HepG2 (cell line): ENCODE data around the gene IL32. TPM values are rescaled to one million over a fixed set of nuclear protein-coding genes. Genes with fewer than 3 reads are reported as not detected.

Source experiments
- ARNT2 ChIP-seq: sonication (generic); formaldehyde crosslinking; IDR thresholded peaks from 2 replicates; pipeline ENCODE4 v1.8.0; 2022; ENCODE audit warnings: mild to moderate bottlenecking, low read depth, missing genetic modification reagents, moderate library complexity
- ATF4 ChIP-seq, 2 experiments: fragments of 450-650 bp in 1 of 2; sonication (generic) in 1 of 2; formaldehyde crosslinking; IDR thresholded peaks; 2 replicates each; pipeline versions ENCODE4 v1.5.0 to v1.8.0; 2020 to 2022; ENCODE audit warnings: mild to moderate bottlenecking in 1 of 2, missing genetic modification reagents in 1 of 2
- BRCA1 ChIP-seq: sonication (generic); formaldehyde crosslinking; IDR thresholded peaks from 2 replicates; pipeline ENCODE4 v1.4.0; 2020; ENCODE audit warnings: missing genetic modification reagents
- DNMT1 ChIP-seq: sonication (generic); formaldehyde crosslinking; IDR thresholded peaks from 2 replicates; pipeline ENCODE4 v1.5.1; 2020; ENCODE audit warnings: mild to moderate bottlenecking, missing genetic modification reagents
- ETV5 ChIP-seq: IDR thresholded peaks from 2 replicates; pipeline ENCODE4 v1.6.1; 2018; ENCODE audit warnings: missing biosample characterization, missing genetic modification reagents, inconsistent platforms, borderline replicate concordance
- FLYWCH1 ChIP-seq: sonication (generic); formaldehyde crosslinking; IDR thresholded peaks from 2 replicates; pipeline ENCODE4 v1.8.1; 2023; ENCODE audit warnings: mild to moderate bottlenecking, missing genetic modification reagents
- GATAD1 ChIP-seq: IDR thresholded peaks from 2 replicates; pipeline ENCODE4 v1.6.1; 2016; ENCODE audit warnings: missing genetic modification reagents, missing compliant biosample characterization
- HES4 ChIP-seq: sonication (generic); formaldehyde crosslinking; IDR thresholded peaks from 2 replicates; pipeline ENCODE4 v1.9.0; 2021; ENCODE audit warnings: mild to moderate bottlenecking, missing genetic modification reagents, borderline replicate concordance
- HNRNPLL ChIP-seq: fragments of 200-400 bp; formaldehyde crosslinking; IDR thresholded peaks from 2 replicates; pipeline ENCODE4 v1.6.1; 2017; ENCODE audit warnings: mild to moderate bottlenecking, low read depth, low read length; ENCODE audit not compliant: poor library complexity, severe bottlenecking
- MTF1 ChIP-seq: sonication (generic); formaldehyde crosslinking; IDR thresholded peaks from 2 replicates; pipeline ENCODE4 v1.5.0; 2020; ENCODE audit warnings: missing genetic modification reagents
- POLR2AphosphoS5 ChIP-seq: IDR thresholded peaks from 2 replicates; pipeline ENCODE4 v1.6.1; 2012; ENCODE audit warnings: low read depth, low read length
- SKI ChIP-seq: fragments of 450-650 bp; IDR thresholded peaks from one replicate; pipeline ENCODE4 v1.6.1; 2018; ENCODE audit warnings: mild to moderate bottlenecking; ENCODE audit not compliant: partially characterized antibody
- SOX13 ChIP-seq, 3 experiments: fragments of 450-650 bp in 1 of 3; sonication (generic) in 1 of 3; formaldehyde crosslinking in 1 of 3; IDR thresholded peaks in 2 of 3; conservative IDR thresholded peaks in 1 of 3; 2 replicates each; pipeline versions ENCODE4 v1.5.0 to v1.6.1; 2016 to 2020; ENCODE audit warnings: antibody characterized with exemption in 1 of 3, mild to moderate bottlenecking in 1 of 3, missing compliant biosample characterization in 1 of 3, missing genetic modification reagents in 1 of 3, moderate library complexity in 1 of 3
- SP4 ChIP-seq: sonication (generic); formaldehyde crosslinking; IDR thresholded peaks from 2 replicates; pipeline ENCODE4 v1.8.1; 2023; ENCODE audit warnings: mild to moderate bottlenecking, missing genetic modification reagents
- ZBTB8A ChIP-seq: sonication (generic); formaldehyde crosslinking; IDR thresholded peaks from 2 replicates; pipeline ENCODE4 v1.4.0; 2020; ENCODE audit warnings: mild to moderate bottlenecking, low read depth, missing genetic modification reagents, borderline replicate concordance
- ZFP90 ChIP-seq: sonication (generic); formaldehyde crosslinking; IDR thresholded peaks from 2 replicates; pipeline ENCODE4 v1.8.0; 2022; ENCODE audit warnings: missing genetic modification reagents, mild to moderate bottlenecking, inconsistent platforms, borderline replicate concordance
- ZFP91 ChIP-seq: sonication (generic); formaldehyde crosslinking; IDR thresholded peaks from 2 replicates; pipeline ENCODE4 v1.9.0; 2022; ENCODE audit warnings: missing genetic modification reagents, mild to moderate bottlenecking, borderline replicate concordance
- ZNF382 ChIP-seq: sonication (generic); formaldehyde crosslinking; IDR thresholded peaks from 2 replicates; pipeline ENCODE4 v1.5.0; 2020; ENCODE audit warnings: missing genetic modification reagents, mild to moderate bottlenecking, borderline replicate concordance
- ZNF546 ChIP-seq: sonication (generic); formaldehyde crosslinking; conservative IDR thresholded peaks from 2 replicates; pipeline ENCODE4 v1.8.1; 2023; ENCODE audit warnings: mild to moderate bottlenecking, missing genetic modification reagents
- ZNF552 ChIP-seq: sonication (generic); formaldehyde crosslinking; IDR thresholded peaks from 2 replicates; pipeline ENCODE4 v1.9.0; 2022; ENCODE audit warnings: missing genetic modification reagents, mild to moderate bottlenecking, borderline replicate concordance
- ZNF703 ChIP-seq: sonication (generic); formaldehyde crosslinking; IDR thresholded peaks from 2 replicates; pipeline ENCODE4 v1.5.1; 2020; ENCODE audit warnings: missing genetic modification reagents, mild to moderate bottlenecking, moderate library complexity, borderline replicate concordance
- ZNF709 ChIP-seq: sonication (generic); formaldehyde crosslinking; IDR thresholded peaks from 2 replicates; pipeline ENCODE4 v1.5.0; 2020; ENCODE audit warnings: mild to moderate bottlenecking, missing genetic modification reagents
- ZSCAN9 ChIP-seq: IDR thresholded peaks from 2 replicates; pipeline ENCODE4 v1.6.1; 2016; ENCODE audit warnings: borderline replicate concordance
- polyA plus RNA-seq, 8 experiments: library from polyadenylated mRNA; depleted of rRNA in 3 of 8; stranded (reverse) in 7 of 8; unstranded in 1 of 8; fragments of >200 nt; fragmentation: Illumina TruSeq in 4 of 8; extraction: Trizol in 4 of 8; gene quantifications; 2 replicates each; pipeline versions ENCODE4 v1.2.1 to v1.2.3, GENCODE V29; 2011 to 2016; ENCODE audit warnings: low read depth in 4 of 8, missing spikeins in 1 of 8, mixed read lengths in 1 of 8; ENCODE audit not compliant: insufficient read depth in 1 of 8
- total RNA-seq, 5 experiments: library from RNA; depleted of rRNA; stranded (reverse); fragments of >200 nt; fragmentation: Illumina TruSeq; extraction: Trizol; gene quantifications; 2 replicates each; pipeline ENCODE4 v1.2.3, GENCODE V29; 2016; ENCODE audit warnings: low read depth in 1 of 5
- TF ChIP-seq, protein P1 (sequence below): sonication (generic); formaldehyde crosslinking; IDR thresholded peaks from 2 replicates; pipeline ENCODE4 v1.8.0; 2022; ENCODE audit warnings: missing genetic modification reagents, low read depth, mild to moderate bottlenecking, borderline replicate concordance
- TF ChIP-seq, protein P2 (sequence below): sonication (generic); formaldehyde crosslinking; IDR thresholded peaks from 2 replicates; pipeline ENCODE4 v1.4.0; 2020; ENCODE audit warnings: missing genetic modification reagents, mild to moderate bottlenecking, borderline replicate concordance

The IL32 gene
- total and polyA plus RNA-seq, 2 of the 13 experiments (the other 11 are each of a cell fraction or from before 2014, with no cell fraction given) = 115 to 165 TPM

GRCh38 chr16:3059041-3059722 lies 6.3 kb upstream of the IL32 start (continued):
- TF ChIP-seq ZNF382 (CRISPR knock-in tag) = no peak
- no peak for TF ChIP-seq FLYWCH1
- 0 out of 2 replicates have a peak, but pooled peaks have one; percentile 46 for TF ChIP-seq DNMT1 (CRISPR knock-in tag)
- TF ChIP-seq BRCA1 (CRISPR knock-in tag) = no peak
- no peak for TF ChIP-seq SOX13 (IDR thresholded peaks at IDR 0.05)
- peak in 1 of 2 experiments; percentile 23; a peak in 1 of 4 replicates for TF ChIP-seq SOX13 (CRISPR knock-in tag; conservative IDR thresholded peaks at IDR 0.05 in 1 of 2, IDR thresholded peaks at IDR 0.05 in 1 of 2)
- peak; percentile 66; the same call in 1 of the 2 replicates for TF ChIP-seq ZNF546 (CRISPR knock-in tag)
- peak; percentile 30 for TF ChIP-seq SKI
- TF ChIP-seq ZSCAN9 (CRISPR knock-in tag) = no peak
- no peak for TF ChIP-seq MTF1 (CRISPR knock-in tag)
- TF ChIP-seq ZFP91 (CRISPR knock-in tag) = peak; percentile 73
- no peak for TF ChIP-seq ATF4 (CRISPR knock-in tag; IDR thresholded peaks at IDR 0.05)
- peak; percentile 76; the same call in 1 of the 2 replicates for TF ChIP-seq ETV5 (CRISPR knock-in tag)
- no peak; the same call in 1 of the 2 replicates for TF ChIP-seq ZNF709
- TF ChIP-seq ZBTB8A (CRISPR knock-in tag) = no peak
- TF ChIP-seq HES4 (CRISPR knock-in tag) = 0 out of 2 replicates have a peak, but pooled peaks have one; percentile 17
- peak; percentile 29 for TF ChIP-seq HNRNPLL
- TF ChIP-seq, protein P1, sequence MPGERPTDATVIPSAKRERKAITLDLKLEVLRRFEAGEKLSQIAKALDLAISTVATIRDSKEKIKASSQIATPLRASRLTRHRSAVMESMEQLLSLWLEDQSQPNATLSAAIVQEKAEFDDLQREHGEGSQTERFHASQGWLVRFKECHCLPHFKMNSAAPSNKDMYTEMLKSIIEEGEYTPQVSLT (CRISPR knock-in tag) = no peak; the same call in 1 of the 2 replicates
- TF ChIP-seq ZNF552 (CRISPR knock-in tag) = no peak
- TF ChIP-seq, protein P2, sequence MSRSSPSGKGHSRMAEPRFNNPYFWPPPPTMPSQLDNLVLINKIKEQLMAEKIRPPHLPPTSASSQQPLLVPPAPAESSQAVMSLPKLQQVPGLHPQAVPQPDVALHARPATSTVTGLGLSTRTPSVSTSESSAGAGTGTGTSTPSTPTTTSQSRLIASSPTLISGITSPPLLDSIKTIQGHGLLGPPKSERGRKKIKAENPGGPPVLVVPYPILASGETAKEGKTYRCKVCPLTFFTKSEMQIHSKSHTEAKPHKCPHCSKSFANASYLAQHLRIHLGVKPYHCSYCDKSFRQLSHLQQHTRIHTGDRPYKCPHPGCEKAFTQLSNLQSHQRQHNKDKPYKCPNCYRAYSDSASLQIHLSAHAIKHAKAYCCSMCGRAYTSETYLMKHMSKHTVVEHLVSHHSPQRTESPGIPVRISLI = peak; percentile 64; the same call in 1 of the 2 replicates
- peak; percentile 86 for TF ChIP-seq SP4 (CRISPR knock-in tag)
- TF ChIP-seq ZNF703 = peak; percentile 61; the same call in 1 of the 2 replicates
- TF ChIP-seq ZFP90 (CRISPR knock-in tag) = peak; percentile 88; the same call in 1 of the 2 replicates
- TF ChIP-seq GATAD1 (CRISPR knock-in tag) = peak; percentile 78
- peak; percentile 29 for TF ChIP-seq ARNT2
- peak; percentile 46; the same call in 1 of the 2 replicates for TF ChIP-seq POLR2AphosphoS5
